Caki2 (cell line): ENCODE measurements around the gene ADAMTS17. TPM values are rescaled to one million over a fixed set of nuclear protein-coding genes. Genes with fewer than 3 reads are reported as not detected.

ENCODE experiments used
- DNase-seq: peaks from one replicate; pipeline ENCODE4 v3.0.0-alpha.2; 2015; ENCODE audit warnings: low read depth
- in situ Hi-C: cut with HindIII; loops from 2 replicates; pipeline ENCODE4 v1.10.0; 2016; ENCODE audit warnings: low sequenced_read_pairs, low pct_unique_long_range_greater_than_20kb, mixed read lengths
- total RNA-seq: library from RNA; depleted of rRNA; stranded (reverse); fragments of >200 nt; shearing (Covaris generic); gene quantifications from 2 replicates; pipeline ENCODE4 v1.2.3, GENCODE V29; 2014; ENCODE audit warnings: low replicate concordance

ADAMTS17 gene
- total RNA-seq, 1 experiment from 2014 or later: not detected

DNA sequence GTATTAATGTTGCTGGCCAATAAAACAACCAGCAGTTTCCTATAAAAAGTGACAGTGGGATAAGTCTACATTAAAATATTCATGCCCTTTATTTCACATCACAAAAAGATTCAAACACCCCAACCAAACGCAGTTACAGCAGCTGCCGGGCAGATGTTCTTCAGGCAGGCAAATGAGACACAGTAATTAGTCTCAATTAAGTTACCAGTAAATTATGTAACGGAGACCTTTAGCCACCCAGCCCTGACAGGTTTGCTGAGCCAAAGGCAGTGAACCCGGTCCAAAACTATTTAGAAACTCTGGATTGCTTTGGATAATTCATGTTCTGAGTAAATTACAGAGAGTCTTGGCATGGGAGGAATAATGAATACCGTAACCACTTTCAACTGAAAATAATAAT lies 319.4 kb downstream of the ADAMTS17 start:
- in situ Hi-C loops: no loop called here
- DNase-seq: no peak

DNA sequence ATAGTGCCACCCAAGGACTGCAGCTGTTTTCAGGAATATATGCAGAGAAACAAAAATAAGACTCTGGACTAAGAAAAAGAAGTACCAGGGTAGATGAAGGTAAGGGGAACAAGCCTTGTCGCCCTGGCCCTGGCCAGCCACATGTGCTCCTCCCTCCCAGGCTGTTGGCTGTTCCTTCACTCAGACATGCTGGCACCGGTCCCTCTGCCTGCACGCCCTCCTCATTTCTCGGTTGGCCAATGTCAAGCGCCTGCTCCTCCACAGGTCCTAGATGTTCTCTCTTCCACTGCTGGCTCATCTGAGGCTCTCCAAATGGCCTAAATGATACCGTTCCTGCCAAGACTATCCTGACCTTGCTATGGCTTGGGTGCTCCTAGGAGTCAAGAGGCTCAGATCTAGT lies 320.1 kb downstream of the ADAMTS17 start:
- DNase-seq: no peak
- in situ Hi-C loops: no loop called here

DNA sequence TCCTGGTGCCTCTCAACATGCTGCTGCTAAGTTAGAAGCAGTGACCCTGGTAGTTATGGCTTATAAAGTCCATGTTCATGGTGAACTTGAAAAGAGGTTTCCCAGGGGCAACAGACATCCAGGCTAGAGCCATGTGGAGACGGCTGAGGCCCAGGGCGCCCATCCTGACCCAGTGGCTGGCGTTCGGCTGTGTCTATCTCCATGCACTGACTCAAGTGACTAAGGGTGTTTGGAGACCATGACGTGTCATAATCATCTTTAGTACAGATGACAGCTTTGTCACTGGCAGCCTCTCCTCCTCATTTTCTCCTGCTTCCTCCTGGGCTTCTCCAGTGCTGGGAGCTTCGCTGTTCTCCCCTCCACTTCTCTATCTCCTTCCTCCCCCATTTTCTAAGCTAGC lies 321.2 kb downstream of the ADAMTS17 start:
- in situ Hi-C loops: no loop called here
- DNase-seq: no peak

DNA sequence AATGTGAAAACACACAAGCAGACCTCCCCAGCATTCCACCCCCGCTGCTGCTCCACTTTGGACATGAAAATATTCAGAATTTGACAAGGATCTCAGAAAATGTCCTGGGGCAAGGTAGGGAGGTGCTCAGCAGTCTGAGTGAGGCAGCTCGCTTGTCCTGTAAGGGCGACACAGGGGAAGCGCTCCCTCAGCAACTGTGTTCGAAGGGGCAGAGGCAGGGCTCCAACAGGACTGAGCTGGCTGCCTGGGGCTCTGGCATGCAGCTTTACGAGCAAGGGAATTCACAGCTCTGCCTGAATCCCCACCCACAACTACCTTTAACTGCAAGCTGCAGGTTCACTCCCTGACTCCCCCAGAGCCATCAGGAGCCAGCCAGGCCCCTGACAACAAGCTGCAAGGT lies 321.6 kb downstream of the ADAMTS17 start:
- in situ Hi-C loops: no loop called here
- DNase-seq: no peak

DNA sequence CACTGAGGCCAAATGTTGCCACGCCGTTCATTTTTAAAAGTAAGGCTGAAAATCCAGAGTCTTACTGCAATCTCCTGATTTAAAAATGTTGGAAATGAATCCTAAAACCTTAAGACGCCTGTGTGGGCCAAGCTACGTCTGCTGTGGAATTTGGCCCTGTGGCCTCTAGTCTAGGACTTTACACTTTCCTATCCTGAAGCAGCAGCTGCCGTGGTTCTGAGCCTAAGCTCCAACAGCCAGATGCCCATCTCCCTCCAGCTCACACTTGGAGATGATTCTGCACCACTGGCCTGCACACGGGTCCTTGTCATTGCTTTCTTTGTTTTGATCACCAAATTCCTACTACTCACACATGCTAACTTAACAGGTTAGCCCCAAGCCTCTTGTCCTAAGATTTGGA lies 322.2 kb downstream of the ADAMTS17 start:
- no peak for DNase-seq
- in situ Hi-C loops: no loop called here

DNA sequence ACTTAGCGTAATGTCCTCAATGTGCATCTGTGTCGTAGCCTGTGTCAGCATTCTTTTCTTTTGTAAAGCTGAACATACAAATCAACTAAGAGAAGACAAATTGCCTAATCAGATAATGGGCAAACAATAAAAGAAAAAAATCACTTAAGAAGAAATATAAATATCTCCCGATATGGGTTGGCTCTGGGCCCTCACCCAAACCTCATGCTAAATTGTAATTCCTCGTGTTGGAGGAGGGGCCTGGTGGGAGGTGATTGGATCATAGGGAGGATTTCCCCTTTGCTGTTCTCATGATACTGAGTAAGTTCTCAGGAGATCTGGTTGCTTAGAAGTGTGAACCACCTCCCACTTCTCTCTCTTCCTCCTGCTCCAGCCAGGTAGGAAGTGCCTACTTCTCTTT lies 323.6 kb downstream of the ADAMTS17 start:
- no peak for DNase-seq
- in situ Hi-C loops: no loop called here

DNA sequence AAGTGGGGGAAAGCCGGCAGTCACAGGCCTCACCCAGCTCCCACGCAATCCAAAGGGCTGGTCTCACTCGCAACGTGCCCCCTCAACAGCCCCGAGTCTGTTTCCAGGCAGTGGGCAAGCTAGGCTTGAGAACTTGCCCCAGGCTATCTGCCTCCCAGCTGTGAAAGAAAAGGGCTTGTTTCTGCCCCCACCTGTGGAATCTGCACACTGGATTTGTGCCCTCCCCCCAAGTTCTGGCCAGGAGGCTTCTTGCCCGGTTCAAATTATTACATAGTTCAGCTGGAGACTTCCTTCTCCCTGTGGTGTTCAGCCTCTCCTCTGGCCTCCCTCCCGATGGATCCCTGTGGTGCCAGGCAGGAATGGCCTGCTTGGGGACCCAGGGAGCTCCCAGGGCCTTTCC lies 324.6 kb downstream of the ADAMTS17 start:
- in situ Hi-C loops: no loop called here
- DNase-seq: no peak

DNA sequence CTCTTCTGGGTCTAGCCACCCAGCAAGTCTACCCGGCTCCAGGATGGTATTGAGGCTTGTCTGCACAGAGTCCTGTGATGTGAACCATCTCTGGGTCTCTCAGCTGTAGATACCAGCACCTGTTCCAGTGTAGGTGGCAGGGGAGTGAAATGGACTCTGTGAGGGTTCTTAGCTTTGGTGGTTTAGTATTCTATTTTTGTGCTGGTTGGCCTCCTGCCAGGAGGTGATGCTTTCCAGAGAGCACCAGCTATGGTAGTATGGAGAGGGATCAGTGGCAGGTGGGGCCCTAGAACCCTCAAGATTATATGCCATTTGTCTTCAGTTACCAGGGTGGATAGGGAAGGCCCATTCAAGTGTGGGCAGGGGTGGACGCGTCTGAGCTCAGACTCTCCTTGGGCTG lies 325.1 kb downstream of the ADAMTS17 start:
- no peak for DNase-seq
- in situ Hi-C loops: no loop called here

DNA sequence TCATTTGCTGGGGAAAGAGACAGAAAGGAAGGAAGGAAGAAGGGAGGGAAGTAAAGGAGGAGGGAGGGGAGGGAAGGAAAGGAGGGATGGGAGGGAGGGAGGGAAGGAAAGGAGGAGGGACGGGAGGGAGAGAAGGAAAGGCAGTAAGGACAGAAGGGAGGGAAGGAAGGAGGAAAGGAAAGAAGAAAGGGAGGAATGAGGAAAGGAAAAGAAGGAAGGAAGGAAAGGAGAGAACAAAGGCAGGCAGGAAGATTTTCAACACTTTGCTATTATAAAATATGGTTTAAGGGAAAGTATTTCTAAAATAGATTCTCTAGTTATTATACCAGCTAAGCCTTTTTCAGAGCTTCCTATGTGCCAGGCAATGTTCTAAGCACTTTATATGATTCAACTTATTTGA lies 330.5 kb downstream of the ADAMTS17 start:
- in situ Hi-C loops: no loop called here
- no peak for DNase-seq

DNA sequence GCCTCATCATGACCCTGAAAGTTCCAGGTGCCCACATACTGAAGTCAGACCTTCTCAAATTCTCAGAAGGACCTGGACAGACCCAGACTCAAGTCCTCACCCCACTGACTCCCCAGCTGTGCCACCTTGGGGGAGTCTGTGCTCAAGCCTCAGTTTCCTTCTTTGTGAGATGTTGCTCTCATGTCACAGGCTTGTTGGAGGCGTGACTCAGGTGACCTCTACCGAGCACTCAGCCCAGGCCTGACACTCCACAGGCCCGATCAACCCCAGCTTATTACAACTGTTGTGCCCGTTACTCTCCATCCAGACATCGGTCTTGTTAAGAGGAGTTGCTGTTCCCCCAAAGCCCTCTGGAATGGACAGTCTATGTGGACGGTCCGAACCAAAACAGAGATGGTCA lies 332.4 kb downstream of the ADAMTS17 start:
- in situ Hi-C loops: no loop called here

DNA sequence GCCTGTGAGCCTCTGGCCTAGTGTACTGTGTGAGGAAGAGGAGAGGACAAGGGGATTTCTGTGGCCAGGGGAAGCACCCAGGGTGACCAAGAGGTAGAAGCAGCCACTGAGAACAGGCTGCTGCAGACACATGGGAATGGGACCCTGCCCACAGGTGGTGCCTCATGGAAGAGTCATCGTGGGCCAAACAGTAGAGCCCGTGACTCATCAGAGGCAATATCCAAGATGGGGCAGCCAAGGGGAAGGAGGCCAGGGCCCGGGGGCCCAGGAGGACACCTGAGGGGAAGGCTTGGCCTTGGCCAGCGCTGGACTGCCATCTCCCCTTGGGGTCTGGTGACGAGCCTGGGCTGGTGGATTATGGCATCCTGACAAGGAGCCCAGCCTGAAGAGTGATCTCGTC lies 333.5 kb downstream of the ADAMTS17 start:
- DNase-seq: no peak
- in situ Hi-C loops: no loop called here

More for the DNA sequence above, 332.4 kb downstream of the ADAMTS17 start:
- DNase-seq: no peak

DNA sequence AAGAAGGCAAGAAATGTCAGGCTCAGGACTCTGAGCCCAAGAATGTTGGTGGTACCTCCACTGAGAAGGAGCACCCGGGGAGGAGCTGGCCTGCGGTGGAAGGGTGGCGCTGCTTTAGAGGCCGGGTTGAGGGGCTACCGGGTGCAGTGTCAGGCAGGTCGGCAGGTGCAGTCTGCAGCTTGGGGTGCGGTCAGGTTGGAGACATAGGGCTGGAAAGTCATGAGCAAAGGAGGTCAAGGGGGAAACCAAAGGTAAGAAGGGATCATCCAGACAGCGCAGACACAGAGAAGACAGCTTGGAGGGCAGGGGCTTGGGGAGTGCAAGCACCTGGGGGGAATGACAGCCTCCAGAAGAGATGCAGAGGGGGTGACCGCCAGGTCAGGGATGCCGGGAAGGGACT lies 334.2 kb downstream of the ADAMTS17 start:
- DNase-seq: no peak
- in situ Hi-C loops: no loop called here

DNA sequence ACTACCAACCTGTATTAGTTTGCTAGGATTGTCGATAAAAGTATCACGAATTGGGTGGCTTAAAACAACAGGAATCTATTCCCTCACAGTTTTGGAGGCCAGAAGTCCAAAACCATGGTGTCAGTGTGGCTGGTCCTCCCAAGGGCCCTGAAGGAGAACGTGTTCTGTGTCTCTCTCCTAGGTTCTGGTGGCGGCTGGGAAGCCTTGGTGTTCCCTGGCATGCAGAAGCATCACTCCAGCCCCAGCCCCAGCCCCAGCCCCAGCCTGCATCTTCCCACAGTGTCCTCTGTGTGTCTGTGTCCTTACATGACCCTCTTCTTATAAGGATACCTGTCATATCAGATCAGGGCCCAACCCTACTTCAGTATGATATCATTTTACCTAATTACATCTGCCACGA lies 336.1 kb downstream of the ADAMTS17 start:
- DNase-seq: no peak
- in situ Hi-C loops: no loop called here

DNA sequence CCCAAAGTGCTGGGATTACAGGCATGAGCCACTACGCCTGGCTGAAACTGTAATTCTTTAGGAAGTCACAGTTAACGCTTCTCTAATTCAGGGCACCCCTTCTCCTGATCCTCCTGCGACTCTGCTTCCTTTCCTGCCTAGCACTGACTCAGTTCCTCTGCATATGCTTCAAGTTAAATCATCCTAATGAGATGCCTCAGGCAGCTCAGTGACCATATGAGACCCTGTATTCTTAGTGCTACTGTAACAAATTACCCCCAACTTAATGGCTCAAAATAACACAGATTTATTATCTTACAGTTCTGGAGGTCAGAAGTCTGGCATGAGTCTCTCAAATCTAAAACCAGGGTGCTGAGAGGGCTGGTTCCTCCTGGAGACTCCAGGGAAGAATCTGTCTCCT lies 336.8 kb downstream of the ADAMTS17 start:
- no peak for DNase-seq
- in situ Hi-C loops: no loop called here

DNA sequence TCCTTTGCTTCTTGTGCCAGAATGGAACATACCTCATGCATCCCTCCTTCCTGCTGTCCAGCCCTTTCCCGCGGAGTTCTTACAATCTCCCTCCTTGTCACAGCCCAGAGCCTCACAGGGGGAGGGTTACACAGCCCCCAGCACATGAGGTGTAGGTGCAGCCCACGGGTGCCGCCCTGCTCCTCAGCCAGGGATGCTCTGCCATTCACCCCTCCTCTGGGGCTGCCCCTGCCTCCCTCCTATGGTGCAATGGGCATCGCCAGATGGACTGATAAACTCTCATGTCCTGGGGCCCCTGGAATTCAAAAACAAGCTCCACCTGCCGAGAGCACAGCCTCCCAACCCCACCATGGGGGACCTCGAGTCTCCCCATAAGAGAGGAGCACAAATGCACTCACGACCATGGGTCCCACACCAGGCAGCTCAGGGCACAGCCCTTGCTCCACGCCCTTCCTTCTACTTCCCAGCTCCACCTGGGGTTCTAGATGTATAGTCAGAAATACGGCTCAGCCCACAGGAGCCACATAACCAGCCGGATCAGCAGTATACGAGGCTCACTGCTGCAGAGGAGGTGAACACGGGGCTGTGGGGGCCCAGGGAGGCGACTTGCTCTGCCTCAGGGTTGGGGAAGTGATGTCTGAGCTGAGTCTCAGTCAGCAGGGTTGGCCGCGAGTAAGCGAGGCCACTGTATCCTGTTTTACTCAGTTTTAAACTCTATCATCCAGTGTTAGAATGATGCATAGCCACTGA lies 338.8 kb downstream of the ADAMTS17 start:
- in situ Hi-C loops: no loop called here
- no peak for DNase-seq

DNA sequence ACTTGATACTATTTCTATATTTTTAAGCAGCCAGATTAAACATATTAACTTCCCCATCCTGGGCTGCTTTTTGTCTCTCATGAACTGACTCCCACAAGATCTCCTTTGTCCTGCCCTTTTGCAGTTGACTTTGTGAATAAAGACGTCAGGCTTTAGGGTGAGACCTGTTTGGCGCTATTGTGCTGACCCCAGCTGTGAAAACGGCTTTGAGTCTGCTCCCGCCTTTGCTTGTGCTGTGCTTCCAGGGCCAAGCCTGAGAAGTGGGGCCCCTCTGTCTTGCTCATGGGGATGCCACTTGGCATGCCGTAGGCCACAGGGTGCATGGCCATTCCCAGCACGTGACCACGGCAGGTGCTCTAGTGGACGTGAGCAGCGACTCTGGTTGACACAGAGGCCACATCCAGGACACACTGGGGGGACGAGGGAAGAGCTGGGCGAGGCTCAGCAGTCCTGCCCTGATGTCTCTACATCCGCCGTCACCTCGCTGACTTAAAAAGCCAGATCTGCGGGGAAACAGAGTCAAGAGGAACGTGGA lies 339.6 kb downstream of the ADAMTS17 start:
- in situ Hi-C loops: no loop called here
- DNase-seq: no peak

DNA sequence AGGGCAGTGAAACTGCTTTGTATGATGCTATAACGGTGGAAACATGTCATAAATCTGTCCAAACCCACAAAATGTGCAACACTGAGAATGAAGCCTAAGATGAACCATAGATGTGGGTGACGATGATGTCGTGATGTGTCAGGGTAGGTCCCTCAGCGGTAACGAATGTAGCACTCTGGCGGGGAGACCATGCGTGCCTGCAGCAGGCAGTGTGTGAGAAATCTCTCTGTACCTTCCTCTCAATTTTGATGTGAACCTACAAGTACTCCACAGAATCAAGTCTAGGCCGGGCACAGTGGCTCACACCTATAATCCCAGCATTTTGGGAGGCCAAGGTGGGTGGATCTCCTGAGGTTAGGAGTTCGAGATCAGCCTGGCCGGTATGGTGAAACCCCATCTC lies 340.4 kb downstream of the ADAMTS17 start:
- in situ Hi-C loops: no loop called here
- DNase-seq: no peak

DNA sequence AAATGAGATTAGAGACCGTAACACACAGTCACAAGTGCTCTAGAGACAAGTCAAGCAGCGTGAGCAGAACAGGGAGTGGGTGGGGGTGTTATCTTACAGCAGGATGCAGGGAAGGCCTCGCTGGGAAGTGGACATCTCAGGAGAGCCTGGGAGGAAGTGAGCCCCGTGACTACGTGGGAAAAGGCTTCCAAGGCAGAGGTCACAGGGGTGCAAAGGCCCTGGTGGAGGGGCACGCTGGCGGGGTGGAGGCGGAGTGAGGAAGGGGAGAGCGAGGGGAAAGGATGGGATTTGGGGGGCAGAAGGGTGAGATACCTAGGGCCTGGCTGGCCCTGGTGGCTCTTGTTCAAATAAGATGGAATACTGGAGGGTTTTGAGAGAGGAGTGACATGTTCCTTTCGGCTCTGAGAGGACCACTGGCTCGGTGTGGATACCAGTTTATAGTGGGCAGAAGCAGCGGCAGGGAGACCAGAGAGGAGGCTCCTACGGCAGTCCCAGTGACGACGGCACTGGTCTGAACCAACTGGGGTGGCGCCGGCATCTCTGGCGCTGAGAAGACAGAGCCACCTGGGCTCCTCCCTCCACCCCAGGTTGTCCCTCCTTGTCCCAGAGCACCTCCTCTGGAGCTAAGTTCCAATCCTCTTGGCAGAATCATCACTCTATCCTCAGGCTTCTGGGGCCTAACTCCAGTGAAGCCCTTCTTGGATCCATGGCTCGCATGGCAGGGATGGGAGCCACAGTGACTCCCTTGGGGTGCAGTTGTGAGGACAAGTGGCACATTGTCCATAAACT lies 342.3 kb downstream of the ADAMTS17 start:
- no peak for DNase-seq
- in situ Hi-C loops: no loop called here

DNA sequence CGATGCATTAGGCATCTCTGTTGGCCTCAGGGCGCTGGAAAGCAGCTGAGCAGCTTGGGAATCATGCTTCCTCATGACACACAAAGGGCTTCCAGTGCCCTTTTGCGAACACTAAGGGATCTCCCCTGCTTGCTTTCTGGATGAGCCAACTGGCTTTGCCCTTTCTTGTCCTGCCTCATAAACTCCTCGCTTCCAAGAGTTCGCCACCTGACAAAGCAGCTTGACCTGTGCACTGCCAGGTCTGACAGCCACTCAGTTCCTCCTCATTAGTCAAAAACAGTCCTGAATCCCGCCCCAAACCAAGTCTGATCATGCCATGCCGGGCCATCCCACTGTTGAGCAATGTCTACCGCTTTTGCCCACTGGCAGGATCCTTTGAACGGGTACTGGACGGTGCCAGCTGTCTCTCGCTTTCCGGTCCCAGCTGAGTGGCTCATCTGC lies 343.1 kb downstream of the ADAMTS17 start:
- DNase-seq: no peak
- in situ Hi-C loops: no loop called here
